WTC11 (cell line): ENCODE results near the gene GRAMD4. TPM values are rescaled to one million over a fixed set of nuclear protein-coding genes. Genes with fewer than 3 reads are reported as not detected.

Experiments used
- total RNA-seq: library from RNA; stranded (reverse); gene quantifications from 3 replicates; pipeline ENCODE4 v1.2.3, GENCODE V29; 2021

The GRAMD4 gene
- total RNA-seq, 1 experiment from 2014 or later: 41.0 TPM

Other genes with a start within 250 kb of the GRAMD4 start
- gene CELSR1, start 82.8 kb upstream of the GRAMD4 start, total RNA-seq: 16.8 to 20.8 TPM (median 19.9 TPM) in 3 replicates
- gene CERK, start 117.9 kb downstream of the GRAMD4 start, total RNA-seq: 45.6 to 50.2 TPM (median 49.7 TPM) in 3 replicates
- gene TBC1D22A, start 142.3 kb downstream of the GRAMD4 start, total RNA-seq: 18.1 to 21.0 TPM (median 19.1 TPM) in 3 replicates